Cardiac muscle cell (in vitro differentiated cells and primary cell): ENCODE results near the gene PCSK4. TPM values are rescaled to one million over a fixed set of nuclear protein-coding genes. Genes with fewer than 3 reads are reported as not detected.
A peak's percentile ranks its signal among the peaks of the same experiment; 100 is the strongest.

ENCODE experiments used
- DNase-seq, 2 donors: peaks; one replicate each; pipeline versions ENCODE4 v3.0.0 to v3.0.0-alpha.2; 2010 to 2017; ENCODE audit warnings: low read depth in 1 of 2, low spot score in 1 of 2
- H3K27ac ChIP-seq: fragments of 200-600 bp; sonication (generic); 2 replicates; pipeline ENCODE4 v1.5.1; 2016
- H3K27me3 ChIP-seq: fragments of 200-600 bp; sonication (generic); 2 replicates; pipeline ENCODE4 v1.6.0; 2016; ENCODE audit warnings: control low read depth
- H3K36me3 ChIP-seq: fragments of 200-600 bp; sonication (generic); 2 replicates; pipeline ENCODE4 v1.5.1; 2016; ENCODE audit warnings: control low read depth
- H3K4me1 ChIP-seq: fragments of 200-600 bp; sonication (generic); 2 replicates; pipeline ENCODE4 v1.8.1; 2017; ENCODE audit warnings: low read depth, mild to moderate bottlenecking, mixed run types
- H3K4me3 ChIP-seq: fragments of 200-600 bp; sonication (generic); 2 replicates; pipeline ENCODE4 v1.5.1; 2016; ENCODE audit warnings: mild to moderate bottlenecking
- H3K9me3 ChIP-seq: fragments of 200-600 bp; sonication (generic); 2 replicates; pipeline ENCODE4 v1.5.1; 2017; ENCODE audit warnings: low read depth, mild to moderate bottlenecking, control low read depth
- polyA plus RNA-seq: library from polyadenylated mRNA; unstranded; fragments of >200 nt; fragmentation: Nextera tagmentation; extraction: Ambion mirVana; gene quantifications from 2 replicates; pipeline ENCODE4 v1.2.1, GENCODE V29; 2016
- total RNA-seq: library from RNA; depleted of rRNA; stranded (reverse); fragments of >200 nt; gene quantifications from 2 replicates; pipeline ENCODE4 v1.2.3, GENCODE V29; 2016
- TF ChIP-seq, protein P1 (sequence below): IDR thresholded peaks from 2 replicates; pipeline ENCODE4 v1.5.1; 2012; ENCODE audit warnings: low read depth, mild to moderate bottlenecking, low read length

PCSK4 gene
- total and polyA plus RNA-seq, 2 experiments from 2014 or later: 9.6 to 28.6 TPM

DNA sequence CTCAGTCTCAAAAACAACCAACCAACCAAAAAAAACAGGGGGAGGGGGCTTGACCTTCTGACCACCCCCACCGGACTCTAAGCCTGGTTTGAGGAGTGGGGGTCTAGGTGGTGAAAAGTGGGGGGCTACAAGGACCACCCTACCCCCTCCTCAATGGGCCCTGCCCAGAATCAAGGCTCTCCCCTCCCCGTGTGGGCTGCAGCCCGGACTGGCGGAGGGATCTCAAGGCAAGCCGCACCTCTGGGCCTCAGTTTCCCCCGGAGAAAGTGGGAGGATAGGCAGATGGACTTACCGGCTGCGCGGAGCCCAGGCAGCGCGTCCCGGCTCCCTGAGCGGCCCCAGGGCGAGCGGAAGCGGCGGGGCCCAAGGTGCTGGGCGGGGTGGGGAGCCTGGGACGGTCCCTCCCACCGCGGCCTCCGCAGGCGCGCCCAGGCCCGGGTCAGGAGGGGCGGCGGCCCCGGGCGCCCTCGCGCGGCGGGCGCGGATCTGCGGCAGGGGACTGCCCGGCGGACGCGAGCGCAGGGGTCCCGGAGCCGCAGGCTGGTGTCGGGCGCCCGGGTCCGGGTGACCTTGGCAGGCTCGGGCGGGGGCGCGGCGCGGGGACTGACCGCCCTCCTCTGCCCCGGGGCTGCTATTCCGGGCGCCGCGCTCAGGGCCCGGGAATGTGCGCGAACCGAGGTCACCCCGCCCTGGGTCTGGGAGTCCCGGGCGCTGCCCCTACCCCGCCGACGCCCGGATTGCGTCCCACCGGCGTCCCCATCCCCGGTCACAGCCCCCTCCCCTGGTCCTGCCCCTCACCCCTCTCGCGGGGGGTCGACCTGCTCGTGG lies 22.7 kb upstream of the PCSK4 start, which contains the start of gene ADAMTSL5:
Gene ADAMTSL5 (minus strand): TSS at position 349 of the 828 bp plus-strand sequence. CDS start 2,076 bp downstream, outside the sequence.
- Histone ChIP-seq H3K4me3 (peak within 1 kb of the TSS; percentile 44), H3K9me3 (no peaks in the 10 kb centered on the region), H3K36me3 (no peaks in the 10 kb centered on the region), H3K4me1 (no peaks in the 10 kb centered on the region), H3K27ac (no peak within 1 kb of the TSS), H3K27me3 (peaks cover 18% of the 10 kb centered on the region)
- TF ChIP-seq, protein P1, sequence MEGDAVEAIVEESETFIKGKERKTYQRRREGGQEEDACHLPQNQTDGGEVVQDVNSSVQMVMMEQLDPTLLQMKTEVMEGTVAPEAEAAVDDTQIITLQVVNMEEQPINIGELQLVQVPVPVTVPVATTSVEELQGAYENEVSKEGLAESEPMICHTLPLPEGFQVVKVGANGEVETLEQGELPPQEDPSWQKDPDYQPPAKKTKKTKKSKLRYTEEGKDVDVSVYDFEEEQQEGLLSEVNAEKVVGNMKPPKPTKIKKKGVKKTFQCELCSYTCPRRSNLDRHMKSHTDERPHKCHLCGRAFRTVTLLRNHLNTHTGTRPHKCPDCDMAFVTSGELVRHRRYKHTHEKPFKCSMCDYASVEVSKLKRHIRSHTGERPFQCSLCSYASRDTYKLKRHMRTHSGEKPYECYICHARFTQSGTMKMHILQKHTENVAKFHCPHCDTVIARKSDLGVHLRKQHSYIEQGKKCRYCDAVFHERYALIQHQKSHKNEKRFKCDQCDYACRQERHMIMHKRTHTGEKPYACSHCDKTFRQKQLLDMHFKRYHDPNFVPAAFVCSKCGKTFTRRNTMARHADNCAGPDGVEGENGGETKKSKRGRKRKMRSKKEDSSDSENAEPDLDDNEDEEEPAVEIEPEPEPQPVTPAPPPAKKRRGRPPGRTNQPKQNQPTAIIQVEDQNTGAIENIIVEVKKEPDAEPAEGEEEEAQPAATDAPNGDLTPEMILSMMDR: no peak
- peak; percentile 67 to 71 for DNase-seq

DNA sequence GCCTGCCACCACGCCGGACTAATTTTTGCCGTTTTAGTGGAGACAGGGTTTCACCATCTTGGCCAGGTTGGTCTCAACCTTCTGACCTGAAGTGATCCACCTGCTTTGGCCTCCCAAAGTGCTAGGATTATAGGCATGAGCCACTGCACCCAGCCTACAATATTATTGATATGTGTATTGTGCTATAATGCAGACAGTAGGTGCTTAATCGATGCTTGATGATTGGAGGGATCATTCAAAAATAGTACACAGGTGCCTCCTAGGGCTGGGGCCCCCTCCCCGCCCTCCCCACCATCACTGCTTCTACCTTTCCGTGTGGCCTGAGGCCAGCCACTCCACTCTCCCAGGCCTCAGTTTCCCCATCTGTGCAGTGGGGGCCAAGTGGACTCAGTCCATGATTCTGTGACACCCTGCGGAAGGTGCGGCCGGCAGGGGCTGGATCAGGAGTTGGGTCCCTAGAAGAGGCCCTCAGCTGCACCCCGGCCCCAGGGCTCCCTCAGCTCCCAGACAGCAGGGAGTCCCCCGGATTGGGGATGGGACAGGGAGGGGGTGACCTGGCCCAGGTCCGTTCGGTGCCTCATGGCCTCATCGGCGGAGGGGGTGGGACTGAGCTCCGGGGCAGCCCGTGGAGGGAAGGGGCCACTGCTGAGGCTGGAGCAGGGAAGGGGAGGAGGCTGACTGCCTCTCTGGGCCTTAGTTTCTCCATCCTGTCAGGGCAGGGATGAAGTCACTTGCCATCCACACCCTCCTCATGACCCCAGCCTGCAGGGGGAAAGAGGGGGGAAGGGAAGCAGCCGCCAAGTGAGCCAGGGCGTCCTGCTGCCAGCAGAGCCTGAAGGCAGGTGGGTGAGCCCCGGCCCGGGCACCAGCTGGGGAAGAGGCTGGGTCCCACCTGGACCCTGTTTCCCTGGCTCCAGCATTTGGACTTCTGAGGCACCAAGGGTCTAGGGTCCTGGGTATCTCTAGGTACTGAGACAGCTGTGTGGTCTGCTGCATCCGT lies 21.5 kb upstream of the PCSK4 start:
- Histone ChIP-seq H3K4me3 (no peak overlapping the region), H3K27me3 (peaks cover 18% of the 10 kb centered on the region), H3K9me3 (no peaks in the 10 kb centered on the region), H3K36me3 (no peaks in the 10 kb centered on the region), H3K27ac (no peak overlapping the region), H3K4me1 (no peaks in the 10 kb centered on the region)
- TF ChIP-seq, protein P1: no peak
- DNase-seq: no peak

DNA sequence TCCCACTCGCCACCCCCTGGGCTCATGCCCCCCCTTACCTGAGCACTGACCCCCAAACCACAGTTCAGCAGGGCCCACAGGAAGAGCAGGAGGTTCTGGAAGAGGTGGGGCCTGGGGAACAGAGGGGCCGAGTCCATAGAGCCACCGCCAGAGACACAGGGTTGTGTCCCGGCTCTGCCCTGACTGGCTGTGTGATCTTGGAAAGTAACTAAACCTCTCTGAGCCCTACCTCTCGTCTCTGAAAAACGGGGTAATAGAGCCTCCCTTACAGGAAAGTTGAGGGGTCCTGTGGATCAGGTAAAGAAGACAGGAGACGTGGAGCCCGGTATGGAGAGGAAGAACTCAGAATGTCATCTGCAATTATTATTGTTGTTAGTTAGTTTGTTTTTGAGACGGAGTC lies 20.7 kb upstream of the PCSK4 start:
- Histone ChIP-seq H3K4me1 (no peaks in the 10 kb centered on the region), H3K27me3 (peaks cover 18% of the 10 kb centered on the region)

DNA sequence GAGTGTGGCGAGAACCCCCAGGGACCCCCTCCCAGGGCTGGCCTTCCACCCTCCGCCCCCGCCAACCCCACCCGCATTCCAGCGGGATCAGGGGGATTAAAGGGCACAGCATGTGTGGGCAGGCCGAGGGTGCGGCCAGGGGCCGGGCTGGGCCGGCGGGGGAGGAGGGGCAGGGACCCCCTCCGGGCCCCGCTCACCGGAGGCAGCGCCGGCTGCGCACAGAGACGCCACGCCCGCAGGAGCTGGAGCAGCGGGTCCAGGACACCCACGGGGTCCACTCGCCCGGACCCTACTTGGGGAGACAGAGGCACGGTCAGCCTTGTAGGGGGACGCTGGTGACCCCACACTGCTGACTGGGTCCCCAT lies 20.3 kb upstream of the PCSK4 start:
- TF ChIP-seq, protein P1: no peak
- Histone ChIP-seq H3K4me3 (no peak overlapping the region), H3K4me1 (no peaks in the 10 kb centered on the region), H3K27me3 (peaks cover 18% of the 10 kb centered on the region), H3K9me3 (no peaks in the 10 kb centered on the region), H3K36me3 (no peaks in the 10 kb centered on the region), H3K27ac (no peak overlapping the region)
- no peak for DNase-seq

More for the DNA sequence above, 20.7 kb upstream of the PCSK4 start:
- H3K36me3 ChIP-seq: no peaks in the 10 kb centered on the region
- no peak for DNase-seq
- TF ChIP-seq, protein P1: no peak
- H3K27ac ChIP-seq: no peak overlapping the region
- no peak overlapping the region for H3K4me3 ChIP-seq
- no peaks in the 10 kb centered on the region for H3K9me3 ChIP-seq

DNA sequence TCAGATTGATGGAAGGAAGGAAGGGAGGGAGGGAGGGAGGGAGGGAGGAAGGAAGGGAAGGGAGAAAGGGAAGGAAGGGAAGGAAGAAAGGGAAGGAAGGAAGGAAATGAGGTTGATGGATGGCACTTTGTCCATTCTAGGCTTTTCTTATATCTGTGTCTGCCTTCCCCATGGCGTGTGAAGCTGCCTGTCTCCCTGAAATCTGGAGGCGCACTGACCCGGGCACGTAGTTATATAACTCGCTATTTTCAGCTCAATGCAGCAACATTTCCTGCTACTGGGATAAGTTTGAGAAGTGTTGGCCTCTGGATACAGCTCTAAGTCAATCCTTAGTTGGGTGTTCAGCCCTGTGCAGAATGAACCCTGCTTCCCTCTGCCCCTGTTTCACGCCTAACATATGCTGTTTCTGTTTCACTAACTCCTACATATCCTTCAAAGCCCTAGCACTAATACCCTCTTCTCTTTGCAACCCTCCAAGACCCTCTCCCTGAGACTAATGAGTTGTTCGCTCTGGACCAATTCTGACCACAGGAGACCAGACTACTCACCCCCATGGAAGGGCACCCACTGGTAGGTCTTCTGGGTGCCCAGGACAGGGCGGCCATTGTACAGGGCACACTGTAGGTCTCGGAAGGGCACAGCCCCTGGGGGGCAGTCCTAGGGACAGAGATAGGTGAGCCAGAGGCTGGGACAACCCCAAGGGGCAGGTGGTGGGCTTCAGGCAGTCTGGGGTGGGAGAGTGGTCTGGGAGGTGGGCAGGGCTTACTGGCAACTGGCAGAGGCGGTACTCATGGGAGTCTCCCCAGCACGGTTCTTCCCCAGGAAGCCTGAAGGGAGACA lies 19.7 kb upstream of the PCSK4 start:
- H3K27me3 ChIP-seq: peaks cover 18% of the 10 kb centered on the region
- no peaks in the 10 kb centered on the region for H3K4me1 ChIP-seq
- H3K4me3 ChIP-seq: no peak overlapping the region
- no peaks in the 10 kb centered on the region for H3K36me3 ChIP-seq
- no peak overlapping the region for H3K27ac ChIP-seq
- TF ChIP-seq, protein P1: no peak
- no peak for DNase-seq
- no peaks in the 10 kb centered on the region for H3K9me3 ChIP-seq
